Kidney epithelial cell (primary cell): ENCODE results near the gene BTBD9. TPM values are rescaled to one million over a fixed set of nuclear protein-coding genes. Genes with fewer than 3 reads are reported as not detected.

ENCODE experiments used
- DNase-seq: peaks from one replicate; pipeline ENCODE4 v3.0.0-alpha.2; 2010; ENCODE audit warnings: low read depth
- H3K27me3 ChIP-seq: 2 replicates; pipeline ENCODE4 v1.6.0; 2011; ENCODE audit warnings: low read length; ENCODE audit not compliant: control insufficient read depth, insufficient read depth
- H3K36me3 ChIP-seq: 2 replicates; pipeline ENCODE4 v1.5.1; 2011; ENCODE audit warnings: low read length; ENCODE audit not compliant: control insufficient read depth, insufficient read depth
- H3K4me3 ChIP-seq: 2 replicates; pipeline ENCODE4 v1.5.1; 2011; ENCODE audit warnings: low read depth, mild to moderate bottlenecking, control low read depth, low read length
- total RNA-seq: library from RNA; depleted of rRNA; stranded (reverse); fragments of >200 nt; gene quantifications from 2 replicates; pipeline ENCODE4 v1.2.3, GENCODE V29; 2015
- TF ChIP-seq, protein P1 (sequence below): IDR thresholded peaks from 2 replicates; pipeline ENCODE4 v1.5.1; 2011; ENCODE audit warnings: mild to moderate bottlenecking, moderate library complexity, low read length, control low read depth, inconsistent platforms; ENCODE audit not compliant: insufficient read depth, poor library complexity, severe bottlenecking

BTBD9 gene
- total RNA-seq, 1 donor from 2014 or later = 7.3 TPM

DNA sequence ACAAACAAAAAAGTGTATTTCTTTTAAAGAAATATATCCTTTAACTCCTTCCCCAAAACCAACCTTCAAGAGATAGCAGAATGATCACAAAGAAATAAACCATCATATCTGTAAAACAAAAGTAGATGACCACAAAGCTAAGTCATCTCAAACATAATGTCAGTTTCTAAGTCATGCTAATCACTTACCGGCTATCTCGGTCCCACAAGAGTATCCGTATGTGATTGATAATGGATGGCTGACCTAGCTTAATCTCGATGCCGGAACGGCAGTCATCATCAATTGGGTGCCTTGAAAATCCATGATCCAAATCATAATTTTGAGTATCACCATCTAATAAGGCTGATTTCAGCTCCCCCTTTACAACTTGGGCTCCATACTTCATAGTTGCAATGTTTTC, 59.7 kb downstream of the BTBD9 start:
- no peak overlapping the region for H3K4me3 ChIP-seq
- no peaks in the 10 kb centered on the region for H3K36me3 ChIP-seq
- no peak for DNase-seq
- TF ChIP-seq, protein P1, sequence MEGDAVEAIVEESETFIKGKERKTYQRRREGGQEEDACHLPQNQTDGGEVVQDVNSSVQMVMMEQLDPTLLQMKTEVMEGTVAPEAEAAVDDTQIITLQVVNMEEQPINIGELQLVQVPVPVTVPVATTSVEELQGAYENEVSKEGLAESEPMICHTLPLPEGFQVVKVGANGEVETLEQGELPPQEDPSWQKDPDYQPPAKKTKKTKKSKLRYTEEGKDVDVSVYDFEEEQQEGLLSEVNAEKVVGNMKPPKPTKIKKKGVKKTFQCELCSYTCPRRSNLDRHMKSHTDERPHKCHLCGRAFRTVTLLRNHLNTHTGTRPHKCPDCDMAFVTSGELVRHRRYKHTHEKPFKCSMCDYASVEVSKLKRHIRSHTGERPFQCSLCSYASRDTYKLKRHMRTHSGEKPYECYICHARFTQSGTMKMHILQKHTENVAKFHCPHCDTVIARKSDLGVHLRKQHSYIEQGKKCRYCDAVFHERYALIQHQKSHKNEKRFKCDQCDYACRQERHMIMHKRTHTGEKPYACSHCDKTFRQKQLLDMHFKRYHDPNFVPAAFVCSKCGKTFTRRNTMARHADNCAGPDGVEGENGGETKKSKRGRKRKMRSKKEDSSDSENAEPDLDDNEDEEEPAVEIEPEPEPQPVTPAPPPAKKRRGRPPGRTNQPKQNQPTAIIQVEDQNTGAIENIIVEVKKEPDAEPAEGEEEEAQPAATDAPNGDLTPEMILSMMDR = no peak
- H3K27me3 ChIP-seq = no peaks in the 10 kb centered on the region

DNA sequence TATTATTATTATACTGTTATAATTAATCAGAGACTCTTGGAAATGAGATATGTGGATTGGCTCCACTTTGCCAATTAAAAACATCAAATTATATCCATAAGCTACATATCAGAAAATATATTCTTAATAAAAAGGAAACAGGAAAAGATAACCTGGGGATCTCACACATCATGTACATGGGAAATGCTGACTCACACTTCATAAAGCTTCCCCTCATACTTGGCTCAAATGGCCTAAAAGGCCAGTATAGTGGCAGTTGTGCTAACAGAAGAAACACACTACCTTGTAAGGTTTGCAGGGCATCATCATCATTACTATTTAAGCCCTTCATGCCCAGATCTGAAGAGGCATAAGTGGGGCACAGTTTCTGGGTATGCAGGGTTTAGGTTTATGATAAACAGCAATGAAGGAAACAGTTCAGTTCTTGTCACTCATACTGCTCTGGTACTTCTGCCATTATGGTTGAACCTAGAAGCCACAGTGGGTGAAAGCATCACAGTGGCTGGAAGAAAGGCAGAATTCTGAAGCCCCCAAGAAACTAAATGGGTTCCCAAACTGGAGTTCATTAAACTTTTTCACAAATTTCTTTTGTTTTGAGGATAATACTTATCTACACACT, 60.6 kb downstream of the BTBD9 start:
- no peak overlapping the region for H3K4me3 ChIP-seq
- TF ChIP-seq, protein P1 = no peak
- no peak for DNase-seq

DNA sequence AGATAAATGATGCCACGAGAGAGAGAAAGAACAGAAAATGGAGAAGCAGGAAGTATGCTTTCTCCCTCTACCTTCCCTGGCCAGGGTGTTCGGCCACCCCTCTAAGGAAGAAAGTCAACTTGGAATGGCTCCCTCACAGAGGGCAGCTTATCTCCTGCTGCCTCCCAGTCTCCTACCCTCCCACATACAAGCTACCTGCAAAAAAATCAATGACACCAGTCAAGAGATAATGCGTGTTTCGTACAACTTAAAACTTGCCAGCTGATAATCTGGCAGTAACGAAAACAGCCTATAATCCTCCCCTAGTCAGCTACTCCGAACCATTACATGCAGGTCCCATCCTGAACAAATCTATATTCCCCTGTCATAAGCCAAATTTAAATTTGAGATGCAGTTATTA, 61.7 kb downstream of the BTBD9 start:
- no peaks in the 10 kb centered on the region for H3K27me3 ChIP-seq
- H3K36me3 ChIP-seq = no peaks in the 10 kb centered on the region
- DNase-seq = no peak
- TF ChIP-seq, protein P1 = no peak
- H3K4me3 ChIP-seq = no peak overlapping the region

More for the DNA sequence above, 60.6 kb downstream of the BTBD9 start:
- H3K36me3 ChIP-seq = no peaks in the 10 kb centered on the region
- H3K27me3 ChIP-seq = no peaks in the 10 kb centered on the region

GRCh38 chr6:38577492-38577891, 62.2 kb downstream of the BTBD9 start:
- TF ChIP-seq, protein P1 = no peak
- H3K27me3 ChIP-seq = no peaks in the 10 kb centered on the region
- H3K36me3 ChIP-seq = no peaks in the 10 kb centered on the region
- H3K4me3 ChIP-seq = no peak overlapping the region
- no peak for DNase-seq

- Histone ChIP-seq H3K27me3 (no peaks in the 10 kb centered on the region), H3K36me3 (no peaks in the 10 kb centered on the region), H3K4me3 (no peak overlapping the region)
- no peak for DNase-seq
- TF ChIP-seq, protein P1 = no peak
These were observed 65.8 kb downstream of the BTBD9 start for GRCh38 chr6:38573801-38574395.

DNA sequence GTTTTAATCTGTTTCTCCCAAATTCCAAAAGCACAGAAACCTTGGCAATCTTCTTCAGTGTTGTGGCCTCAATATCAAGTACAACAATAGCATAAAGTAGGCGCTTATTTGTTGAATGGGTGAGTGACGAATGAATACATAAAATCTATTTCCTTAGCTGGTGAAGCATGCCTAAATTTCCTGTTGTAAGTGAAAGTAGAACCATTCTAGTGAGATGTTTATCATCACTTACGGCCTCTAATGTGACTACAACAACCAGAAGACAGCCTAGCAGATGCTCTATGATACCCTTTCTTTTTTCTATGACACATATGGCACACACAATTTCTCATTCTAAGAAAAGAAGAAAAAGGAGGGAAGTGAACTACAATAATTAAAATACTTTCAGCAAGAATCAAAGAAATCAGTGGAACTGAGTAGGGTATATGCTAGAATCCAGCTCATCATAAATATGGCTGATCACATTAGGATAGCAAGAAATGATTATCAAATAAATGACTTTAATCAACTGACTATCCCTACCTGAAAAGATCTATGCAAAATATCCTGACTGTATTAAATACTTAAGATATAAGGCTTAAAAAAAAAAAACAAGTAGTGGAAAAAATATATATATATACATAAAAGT, 67.4 kb downstream of the BTBD9 start:
- Histone ChIP-seq H3K27me3 (no peaks in the 10 kb centered on the region), H3K36me3 (no peaks in the 10 kb centered on the region), H3K4me3 (no peak overlapping the region)
- DNase-seq = no peak
- TF ChIP-seq, protein P1 = no peak
